Inflammatory macrophage (primary cell): ENCODE results near the gene ARHGAP45.
"Not testable (repeated sequence)": the region's sequence is repeated elsewhere in the genome, so short reads cannot be mapped to it uniquely, and the experiment has no call there.

Experiments
- DNase-seq, 2 donors: peaks; one replicate each; pipeline ENCODE4 v3.0.0-alpha.2; 2020 to 2022

Gene ARHGAP45

GRCh38 chr19:1105873-1106840, 39.2 kb downstream of the ARHGAP45 start:
- DNase-seq, result no peak

- no peak for DNase-seq
Observed at GRCh38 chr19:1106841-1107660, 40.1 kb downstream of the ARHGAP45 start.

GRCh38 chr19:1107661-1108261, 40.8 kb downstream of the ARHGAP45 start:
- no peak for DNase-seq

GRCh38 chr19:1108291-1109031, 41.5 kb downstream of the ARHGAP45 start:
- no peak for DNase-seq

GRCh38 chr19:1109032-1109551, 42.1 kb downstream of the ARHGAP45 start:
- no peak for DNase-seq

- no peak for DNase-seq
Observed at GRCh38 chr19:1109697-1110671, 43.0 kb downstream of the ARHGAP45 start.

- DNase-seq, result no peak
Observed at GRCh38 chr19:1110809-1111640, 44.1 kb downstream of the ARHGAP45 start.

- DNase-seq, result no peak
Observed at GRCh38 chr19:1111641-1112267, 44.8 kb downstream of the ARHGAP45 start.

- no peak for DNase-seq
Observed at GRCh38 chr19:1112268-1113029, 45.5 kb downstream of the ARHGAP45 start.

- peak; percentile 89 to 95 for DNase-seq
Observed at GRCh38 chr19:1113030-1113985, 46.3 kb downstream of the ARHGAP45 start.

GRCh38 chr19:1113986-1114483, 47.1 kb downstream of the ARHGAP45 start:
- no peak for DNase-seq

GRCh38 chr19:1114728-1115127, 47.8 kb downstream of the ARHGAP45 start:
- not testable (repeated sequence) for DNase-seq

- DNase-seq, result no peak
Observed at GRCh38 chr19:1115646-1116420, 48.9 kb downstream of the ARHGAP45 start.

GRCh38 chr19:1116726-1117581, 50.0 kb downstream of the ARHGAP45 start:
- DNase-seq, result no peak

- no peak for DNase-seq
Observed at GRCh38 chr19:1117654-1118053, 50.7 kb downstream of the ARHGAP45 start.
